ENCODE results near the gene RUNX2. TPM values are rescaled to one million over a fixed set of nuclear protein-coding genes. Genes with fewer than 3 reads are reported as not detected.
A peak's percentile ranks its signal among the peaks of the same experiment; 100 is the strongest.

Gene RUNX2
- polyA plus RNA-seq, 1 of the 3 experiments (the other 2 are of a cell fraction), result 4.4 TPM

DNA sequence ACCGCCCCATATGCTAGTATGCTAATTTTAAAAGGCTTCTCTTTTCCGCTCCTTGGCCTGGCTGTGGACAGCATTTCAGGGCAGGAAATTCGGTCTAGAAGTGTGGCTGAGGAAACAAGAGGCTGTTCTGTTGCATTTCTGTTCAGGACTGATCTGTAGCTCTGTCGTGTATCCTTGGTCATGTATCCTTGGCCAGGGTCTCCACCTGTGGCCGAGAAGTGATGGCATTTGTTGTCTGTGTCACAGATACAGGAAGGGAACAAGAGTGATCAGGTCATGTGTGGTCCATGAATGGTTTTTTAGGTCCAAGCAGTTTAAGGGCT is 350.1 kb downstream of the RUNX2 start:
- CTCF ChIA-PET, result interaction anchor here (1.1 to 1.7 kb wide), 2 partner anchors 36 to 1023 kb away, joined by 3 to 4 read pairs; no protein-coding TSS in a partner anchor
- 0 out of 4 replicates have a peak, but pooled peaks cover 0 to 11% of the 10 kb centered on the region in 2 experiments for H3K4me1 ChIP-seq (ENCODE audit: control insufficient read depth in 1 of 2, insufficient read depth in 2 of 2, low read depth in 1 of 2, low read length in 1 of 2)

DNA sequence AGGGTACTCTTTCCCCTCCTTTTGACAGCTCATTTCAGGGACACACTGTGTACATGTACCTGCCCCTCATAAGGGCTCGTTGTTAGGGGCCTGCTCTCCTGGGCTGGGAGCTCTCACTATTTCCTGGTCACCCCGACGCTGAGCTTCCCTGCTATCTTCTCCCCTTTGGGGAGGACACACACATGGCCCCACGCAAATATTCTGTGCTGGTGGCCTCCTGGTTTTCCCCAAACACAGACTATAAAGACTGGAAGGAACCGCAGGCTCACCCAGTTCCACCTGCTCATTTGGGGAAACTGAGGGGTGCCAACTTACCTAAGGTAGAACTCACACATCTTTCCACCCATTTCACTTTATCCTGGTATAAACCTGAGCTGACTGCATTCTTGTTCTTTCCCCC is 351.0 kb downstream of the RUNX2 start:
- 51% methylated on average over 5 of the region's 5 CpGs for WGBS (ENCODE audit: low lambda C conversion rate)
- H3K79me2 ChIP-seq (ENCODE audit: insufficient read depth), result no peaks in the 10 kb centered on the region
- H3K9me2 ChIP-seq, result no peaks in the 10 kb centered on the region
- H3K9ac ChIP-seq, result no peak overlapping the region
- H3K27ac ChIP-seq (ENCODE audit: low read depth in 2 of 2, low read length in 1 of 2), result no peak overlapping the region
- CTCF ChIA-PET, result interaction anchor here (1.7 kb wide), 1 partner anchor 35 kb away, joined by 4 read pairs; no protein-coding TSS in a partner anchor
- H3K9me3 ChIP-seq, result peaks cover 8% of the 10 kb centered on the region; the same call in 1 of the 2 replicates
- H4K20me1 ChIP-seq (ENCODE audit: insufficient read depth), result no peaks in the 10 kb centered on the region
- H2AFZ ChIP-seq (ENCODE audit: low read depth), result no peak overlapping the region
- H3K4me1 ChIP-seq (ENCODE audit: control insufficient read depth in 1 of 2, insufficient read depth in 2 of 2, low read depth in 1 of 2, low read length in 1 of 2), result 0 out of 4 replicates have a peak, but pooled peaks cover 0 to 11% of the 10 kb centered on the region in 2 experiments
- peaks cover 0 to 4% of the 10 kb centered on the region in 2 experiments for H3K36me3 ChIP-seq (replicated peaks in 1 of 2; ENCODE audit: control insufficient read depth in 1 of 2, insufficient read depth in 2 of 2, low read length in 1 of 2)
- peaks cover 6% of the 10 kb centered on the region for H3F3A ChIP-seq (replicated peaks; ENCODE audit: insufficient read depth)
- no peak for DNase-seq
- no peak overlapping the region for H3K4me2 ChIP-seq
- no peaks in the 10 kb centered on the region for H3K27me3 ChIP-seq (ENCODE audit: insufficient read depth)
- no peak overlapping the region for H3K4me3 ChIP-seq (ENCODE audit: low read depth in 2 of 2, low read length in 1 of 2)
- POLR2A ChIA-PET, result no interaction called here
- TF ChIP-seq MXI1 (IDR thresholded peaks at IDR 0.05; ENCODE audit: low read depth, low read length) (no peak), MAX (IDR thresholded peaks at IDR 0.05; ENCODE audit: low read depth) (no peak), POLR2AphosphoS5 (IDR thresholded peaks at IDR 0.05; ENCODE audit: low read depth, low read length) (no peak), FOXJ3 (CRISPR knock-in tag; IDR thresholded peaks at IDR 0.05) (no peak), SIN3A (IDR thresholded peaks at IDR 0.05; ENCODE audit: borderline replicate concordance, low read depth, low read length) (no peak), TAF1 (IDR thresholded peaks at IDR 0.05; ENCODE audit: borderline replicate concordance, low read depth, low read length) (no peak), ELF1 (IDR thresholded peaks at IDR 0.05) (no peak)
- TF ChIP-seq, protein P1, sequence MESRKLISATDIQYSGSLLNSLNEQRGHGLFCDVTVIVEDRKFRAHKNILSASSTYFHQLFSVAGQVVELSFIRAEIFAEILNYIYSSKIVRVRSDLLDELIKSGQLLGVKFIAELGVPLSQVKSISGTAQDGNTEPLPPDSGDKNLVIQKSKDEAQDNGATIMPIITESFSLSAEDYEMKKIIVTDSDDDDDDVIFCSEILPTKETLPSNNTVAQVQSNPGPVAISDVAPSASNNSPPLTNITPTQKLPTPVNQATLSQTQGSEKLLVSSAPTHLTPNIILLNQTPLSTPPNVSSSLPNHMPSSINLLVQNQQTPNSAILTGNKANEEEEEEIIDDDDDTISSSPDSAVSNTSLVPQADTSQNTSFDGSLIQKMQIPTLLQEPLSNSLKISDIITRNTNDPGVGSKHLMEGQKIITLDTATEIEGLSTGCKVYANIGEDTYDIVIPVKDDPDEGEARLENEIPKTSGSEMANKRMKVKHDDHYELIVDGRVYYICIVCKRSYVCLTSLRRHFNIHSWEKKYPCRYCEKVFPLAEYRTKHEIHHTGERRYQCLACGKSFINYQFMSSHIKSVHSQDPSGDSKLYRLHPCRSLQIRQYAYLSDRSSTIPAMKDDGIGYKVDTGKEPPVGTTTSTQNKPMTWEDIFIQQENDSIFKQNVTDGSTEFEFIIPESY (IDR thresholded peaks at IDR 0.05; ENCODE audit: borderline replicate concordance, low read depth), result no peak
- TF ChIP-seq, protein P2, sequence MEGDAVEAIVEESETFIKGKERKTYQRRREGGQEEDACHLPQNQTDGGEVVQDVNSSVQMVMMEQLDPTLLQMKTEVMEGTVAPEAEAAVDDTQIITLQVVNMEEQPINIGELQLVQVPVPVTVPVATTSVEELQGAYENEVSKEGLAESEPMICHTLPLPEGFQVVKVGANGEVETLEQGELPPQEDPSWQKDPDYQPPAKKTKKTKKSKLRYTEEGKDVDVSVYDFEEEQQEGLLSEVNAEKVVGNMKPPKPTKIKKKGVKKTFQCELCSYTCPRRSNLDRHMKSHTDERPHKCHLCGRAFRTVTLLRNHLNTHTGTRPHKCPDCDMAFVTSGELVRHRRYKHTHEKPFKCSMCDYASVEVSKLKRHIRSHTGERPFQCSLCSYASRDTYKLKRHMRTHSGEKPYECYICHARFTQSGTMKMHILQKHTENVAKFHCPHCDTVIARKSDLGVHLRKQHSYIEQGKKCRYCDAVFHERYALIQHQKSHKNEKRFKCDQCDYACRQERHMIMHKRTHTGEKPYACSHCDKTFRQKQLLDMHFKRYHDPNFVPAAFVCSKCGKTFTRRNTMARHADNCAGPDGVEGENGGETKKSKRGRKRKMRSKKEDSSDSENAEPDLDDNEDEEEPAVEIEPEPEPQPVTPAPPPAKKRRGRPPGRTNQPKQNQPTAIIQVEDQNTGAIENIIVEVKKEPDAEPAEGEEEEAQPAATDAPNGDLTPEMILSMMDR (IDR thresholded peaks at IDR 0.05), result no peak
- TF ChIP-seq, protein P3, sequence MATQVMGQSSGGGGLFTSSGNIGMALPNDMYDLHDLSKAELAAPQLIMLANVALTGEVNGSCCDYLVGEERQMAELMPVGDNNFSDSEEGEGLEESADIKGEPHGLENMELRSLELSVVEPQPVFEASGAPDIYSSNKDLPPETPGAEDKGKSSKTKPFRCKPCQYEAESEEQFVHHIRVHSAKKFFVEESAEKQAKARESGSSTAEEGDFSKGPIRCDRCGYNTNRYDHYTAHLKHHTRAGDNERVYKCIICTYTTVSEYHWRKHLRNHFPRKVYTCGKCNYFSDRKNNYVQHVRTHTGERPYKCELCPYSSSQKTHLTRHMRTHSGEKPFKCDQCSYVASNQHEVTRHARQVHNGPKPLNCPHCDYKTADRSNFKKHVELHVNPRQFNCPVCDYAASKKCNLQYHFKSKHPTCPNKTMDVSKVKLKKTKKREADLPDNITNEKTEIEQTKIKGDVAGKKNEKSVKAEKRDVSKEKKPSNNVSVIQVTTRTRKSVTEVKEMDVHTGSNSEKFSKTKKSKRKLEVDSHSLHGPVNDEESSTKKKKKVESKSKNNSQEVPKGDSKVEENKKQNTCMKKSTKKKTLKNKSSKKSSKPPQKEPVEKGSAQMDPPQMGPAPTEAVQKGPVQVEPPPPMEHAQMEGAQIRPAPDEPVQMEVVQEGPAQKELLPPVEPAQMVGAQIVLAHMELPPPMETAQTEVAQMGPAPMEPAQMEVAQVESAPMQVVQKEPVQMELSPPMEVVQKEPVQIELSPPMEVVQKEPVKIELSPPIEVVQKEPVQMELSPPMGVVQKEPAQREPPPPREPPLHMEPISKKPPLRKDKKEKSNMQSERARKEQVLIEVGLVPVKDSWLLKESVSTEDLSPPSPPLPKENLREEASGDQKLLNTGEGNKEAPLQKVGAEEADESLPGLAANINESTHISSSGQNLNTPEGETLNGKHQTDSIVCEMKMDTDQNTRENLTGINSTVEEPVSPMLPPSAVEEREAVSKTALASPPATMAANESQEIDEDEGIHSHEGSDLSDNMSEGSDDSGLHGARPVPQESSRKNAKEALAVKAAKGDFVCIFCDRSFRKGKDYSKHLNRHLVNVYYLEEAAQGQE (IDR thresholded peaks at IDR 0.05; ENCODE audit: low read depth, low read length), result no peak

More for the DNA sequence above, 350.1 kb downstream of the RUNX2 start:
- peak overlapping the region; percentile 68; the same call in 1 of the 2 replicates for H3K4me2 ChIP-seq
- TF ChIP-seq POLR2AphosphoS5 (IDR thresholded peaks at IDR 0.05; ENCODE audit: low read depth, low read length) (no peak), JUND (IDR thresholded peaks at IDR 0.05) (no peak), SIN3A (IDR thresholded peaks at IDR 0.05; ENCODE audit: borderline replicate concordance, low read depth, low read length) (no peak), RAD21 (IDR thresholded peaks at IDR 0.05; ENCODE audit: low read length) (no peak), EZH2phosphoT487 (IDR thresholded peaks at IDR 0.05; ENCODE audit: borderline replicate concordance, low read depth) (no peak), EP300 (IDR thresholded peaks at IDR 0.05; ENCODE audit: borderline replicate concordance in 1 of 2, low read depth in 1 of 2, low read length in 1 of 2) (no peak)
- TF ChIP-seq, protein P4, sequence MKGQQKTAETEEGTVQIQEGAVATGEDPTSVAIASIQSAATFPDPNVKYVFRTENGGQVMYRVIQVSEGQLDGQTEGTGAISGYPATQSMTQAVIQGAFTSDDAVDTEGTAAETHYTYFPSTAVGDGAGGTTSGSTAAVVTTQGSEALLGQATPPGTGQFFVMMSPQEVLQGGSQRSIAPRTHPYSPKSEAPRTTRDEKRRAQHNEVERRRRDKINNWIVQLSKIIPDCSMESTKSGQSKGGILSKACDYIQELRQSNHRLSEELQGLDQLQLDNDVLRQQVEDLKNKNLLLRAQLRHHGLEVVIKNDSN (IDR thresholded peaks at IDR 0.05; ENCODE audit: borderline replicate concordance, low read depth), result no peak
- TF ChIP-seq, protein P5, sequence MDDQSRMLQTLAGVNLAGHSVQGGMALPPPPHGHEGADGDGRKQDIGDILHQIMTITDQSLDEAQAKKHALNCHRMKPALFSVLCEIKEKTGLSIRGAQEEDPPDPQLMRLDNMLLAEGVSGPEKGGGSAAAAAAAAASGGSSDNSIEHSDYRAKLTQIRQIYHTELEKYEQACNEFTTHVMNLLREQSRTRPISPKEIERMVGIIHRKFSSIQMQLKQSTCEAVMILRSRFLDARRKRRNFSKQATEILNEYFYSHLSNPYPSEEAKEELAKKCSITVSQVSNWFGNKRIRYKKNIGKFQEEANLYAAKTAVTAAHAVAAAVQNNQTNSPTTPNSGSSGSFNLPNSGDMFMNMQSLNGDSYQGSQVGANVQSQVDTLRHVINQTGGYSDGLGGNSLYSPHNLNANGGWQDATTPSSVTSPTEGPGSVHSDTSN (IDR thresholded peaks at IDR 0.05), result no peak
- no peak overlapping the region for H3K27ac ChIP-seq (ENCODE audit: low read depth in 2 of 2, low read length in 1 of 2)
- H4K20me1 ChIP-seq (ENCODE audit: insufficient read depth), result no peaks in the 10 kb centered on the region
- H3K4me3 ChIP-seq (ENCODE audit: low read depth in 2 of 2, low read length in 1 of 2), result no peak overlapping the region
- no peaks in the 10 kb centered on the region for H3K27me3 ChIP-seq (ENCODE audit: insufficient read depth)
- H3K9me2 ChIP-seq, result no peaks in the 10 kb centered on the region
- peak overlapping the region; percentile 92; the same call in 1 of the 2 replicates for H2AFZ ChIP-seq (ENCODE audit: low read depth)
- H3K9ac ChIP-seq, result no peak overlapping the region
- POLR2A ChIA-PET, result no interaction called here
- peaks cover 8% of the 10 kb centered on the region; the same call in 1 of the 2 replicates for H3K9me3 ChIP-seq
- H3K79me2 ChIP-seq (ENCODE audit: insufficient read depth), result no peaks in the 10 kb centered on the region
- H3F3A ChIP-seq (replicated peaks; ENCODE audit: insufficient read depth), result peaks cover 6% of the 10 kb centered on the region
- peaks cover 0 to 4% of the 10 kb centered on the region in 2 experiments for H3K36me3 ChIP-seq (replicated peaks in 1 of 2; ENCODE audit: control insufficient read depth in 1 of 2, insufficient read depth in 2 of 2, low read length in 1 of 2)
- no peak for DNase-seq
- 61% methylated on average over 5 of the region's 5 CpGs for WGBS (ENCODE audit: low lambda C conversion rate)
